GM21390 (cell line): ENCODE results near the gene C10orf105.

ENCODE experiments used
- ATAC-seq: cut with Tn5 transposase; IDR thresholded peaks from one replicate; pipeline ENCODE4 v1.9.1; 2021; ENCODE audit not compliant: unreplicated experiment

Gene C10orf105

DNA sequence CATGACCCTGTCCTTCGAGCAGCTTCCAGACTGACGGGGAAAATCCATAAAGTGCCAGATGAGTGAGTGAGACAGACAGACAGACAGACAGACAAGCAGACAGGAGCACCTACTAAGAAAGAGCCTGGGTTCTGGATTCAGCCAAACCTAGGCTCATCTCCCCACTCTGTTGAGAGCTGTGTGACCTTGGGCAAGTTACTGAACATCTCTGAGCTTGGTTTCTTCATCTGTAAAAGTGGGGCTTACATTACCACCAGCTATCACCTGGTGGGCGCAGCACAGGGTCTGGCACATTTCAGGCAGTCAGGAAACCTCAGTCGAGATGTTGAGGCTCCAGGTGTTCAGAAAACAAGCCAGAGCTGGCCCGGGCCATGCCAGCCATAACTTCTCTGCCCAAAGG is 37.6 kb downstream of the C10orf105 start:
- ATAC-seq, result no peak

DNA sequence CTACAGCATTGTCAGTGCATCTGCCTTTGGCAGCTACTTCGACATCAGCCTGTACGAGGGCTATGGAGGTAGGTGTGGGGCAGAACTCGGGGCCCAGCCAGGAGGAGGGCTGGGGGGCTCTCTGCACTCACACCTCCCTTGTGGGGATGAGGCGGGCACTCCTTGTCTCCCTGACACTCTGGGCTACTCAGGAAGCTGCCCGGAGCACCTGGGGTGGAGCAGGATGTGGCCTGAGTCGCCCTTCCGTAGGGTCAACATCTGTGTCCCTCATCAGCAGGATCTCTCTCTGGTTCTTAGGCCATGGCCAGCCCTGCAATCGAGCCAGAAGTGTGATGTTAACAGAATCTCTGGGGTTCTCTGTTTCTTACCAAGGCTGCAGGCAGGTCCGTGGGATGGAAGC is 40.2 kb downstream of the C10orf105 start:
- ATAC-seq, result no peak

DNA sequence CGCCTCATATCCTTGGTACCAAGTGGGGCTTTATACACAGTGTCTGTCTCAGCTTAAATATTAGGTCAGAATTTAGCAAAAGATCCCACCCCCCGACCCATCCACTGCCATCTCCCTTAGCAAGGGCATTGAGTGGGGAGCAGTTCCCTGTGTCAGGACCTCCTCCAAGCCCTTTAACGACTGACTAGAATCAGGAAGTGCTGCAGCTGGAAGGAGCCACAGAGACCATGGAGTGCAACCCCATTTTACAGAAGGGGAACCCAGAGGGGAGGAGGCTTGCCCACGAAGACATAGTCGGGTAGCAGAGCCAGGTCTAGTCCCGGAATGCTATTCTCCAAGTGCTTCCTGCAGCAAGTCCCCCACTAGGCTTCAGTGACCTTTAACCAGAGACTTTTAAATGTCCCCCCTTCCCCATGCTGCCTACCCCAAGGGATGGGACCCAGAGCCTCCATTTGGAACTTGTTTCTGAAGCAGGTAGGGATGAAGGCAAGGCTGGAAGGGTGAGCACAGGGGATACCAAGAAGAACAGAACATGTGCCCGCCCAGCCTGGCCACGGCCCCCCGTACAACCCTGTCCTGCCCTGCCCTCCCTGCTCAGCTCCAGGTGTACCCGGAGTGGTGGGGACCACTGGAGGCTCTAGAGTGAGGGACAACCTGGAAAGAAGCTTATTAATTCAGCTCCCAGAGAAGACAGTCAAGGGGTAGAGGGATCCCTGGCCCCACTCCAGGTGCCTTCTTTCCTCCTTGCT is 41.3 kb downstream of the C10orf105 start:
- no peak for ATAC-seq

DNA sequence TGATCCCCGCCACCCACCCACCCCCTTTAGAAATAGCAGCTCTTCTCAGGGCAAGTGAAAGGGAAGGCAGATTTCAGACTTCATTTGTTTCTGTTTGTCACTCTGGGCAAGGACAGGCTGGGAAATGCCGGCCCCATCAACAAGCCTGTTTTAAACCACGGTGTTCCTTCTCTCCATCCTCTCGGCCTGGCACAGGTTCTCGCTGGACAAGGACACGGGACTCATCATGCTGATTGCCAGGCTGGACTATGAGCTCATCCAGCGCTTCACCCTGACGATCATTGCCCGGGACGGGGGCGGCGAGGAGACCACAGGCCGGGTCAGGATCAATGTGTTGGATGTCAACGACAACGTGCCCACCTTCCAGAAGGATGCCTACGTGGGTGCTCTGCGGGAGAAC is 42.3 kb downstream of the C10orf105 start:
- no peak for ATAC-seq

DNA sequence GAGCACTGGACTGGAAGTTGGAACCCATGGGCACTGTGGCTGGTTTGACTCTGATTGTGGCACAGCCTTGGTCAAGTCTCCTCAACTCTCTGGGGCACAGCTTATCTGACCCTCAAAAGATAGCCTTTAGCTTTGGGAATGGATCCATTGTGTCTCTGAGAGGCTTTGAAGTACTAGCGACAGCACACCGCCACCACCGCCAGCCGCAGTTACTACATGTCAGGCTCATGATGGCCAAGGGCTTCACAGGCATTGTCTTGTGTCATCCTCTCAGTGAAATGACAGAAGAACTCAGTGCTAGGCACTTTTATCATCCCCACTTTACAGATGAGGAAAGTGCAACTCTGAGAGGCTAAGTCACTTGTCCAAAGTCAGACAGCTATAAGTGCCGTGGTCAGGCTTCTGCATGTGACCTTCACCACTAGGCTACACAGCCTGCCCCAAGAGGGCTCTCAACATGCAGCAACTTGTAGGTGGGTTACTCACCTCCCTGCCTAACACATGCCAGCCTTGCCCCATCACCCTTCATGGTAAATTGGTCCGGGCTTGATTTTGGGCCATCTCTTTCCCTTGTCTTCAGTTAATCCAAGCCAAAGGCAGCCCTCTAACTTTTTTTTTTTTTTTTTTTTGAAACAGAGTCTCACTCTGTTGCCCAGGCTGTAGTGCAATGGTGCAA is 44.1 kb downstream of the C10orf105 start:
- ATAC-seq, result no peak

DNA sequence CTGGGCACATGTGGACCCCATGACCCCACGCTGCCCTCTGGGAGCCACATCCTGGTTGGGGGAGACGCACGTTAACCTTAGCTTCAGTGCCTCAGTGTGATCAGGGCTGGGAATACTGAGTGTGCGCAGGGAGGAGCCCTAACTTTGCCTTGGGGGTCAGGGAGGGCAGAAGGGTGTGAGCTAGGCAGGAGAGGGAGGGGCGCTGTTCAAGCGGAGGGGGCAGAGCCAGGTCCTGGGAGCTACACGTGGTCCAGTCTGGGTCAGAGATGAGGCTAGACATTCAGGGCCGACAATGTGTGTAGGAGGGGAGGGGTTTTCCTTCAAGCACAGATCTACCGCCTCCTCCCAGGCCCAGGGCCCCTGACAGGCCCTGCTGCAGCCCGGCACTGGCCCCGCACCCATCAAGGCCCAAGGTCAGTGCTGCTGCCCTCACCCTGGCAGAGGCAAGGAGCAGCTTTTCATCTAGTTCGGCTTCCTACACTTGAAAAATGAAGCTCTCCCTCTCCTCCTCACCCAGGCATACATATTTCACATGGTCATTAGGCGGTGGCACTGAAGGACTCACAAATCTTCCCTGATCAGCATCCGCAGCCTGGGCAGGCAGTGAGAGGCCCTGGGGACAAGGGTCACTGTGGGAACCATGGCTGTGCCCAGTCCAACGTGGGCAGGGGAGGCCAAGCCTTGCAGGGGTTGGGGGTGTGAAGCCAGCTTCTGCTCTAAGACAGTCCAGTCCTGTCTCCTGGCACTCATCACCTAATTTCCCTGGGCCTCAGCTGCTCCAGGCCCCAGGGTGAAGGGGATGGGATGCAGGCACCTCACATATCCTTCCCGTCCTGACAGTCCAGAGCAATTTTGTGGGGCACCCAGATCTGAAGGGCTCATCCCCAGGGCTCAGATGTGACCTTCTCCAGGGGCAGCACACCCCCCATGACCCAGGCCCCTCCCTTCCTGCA is 47.3 kb downstream of the C10orf105 start:
- ATAC-seq, result no peak

DNA sequence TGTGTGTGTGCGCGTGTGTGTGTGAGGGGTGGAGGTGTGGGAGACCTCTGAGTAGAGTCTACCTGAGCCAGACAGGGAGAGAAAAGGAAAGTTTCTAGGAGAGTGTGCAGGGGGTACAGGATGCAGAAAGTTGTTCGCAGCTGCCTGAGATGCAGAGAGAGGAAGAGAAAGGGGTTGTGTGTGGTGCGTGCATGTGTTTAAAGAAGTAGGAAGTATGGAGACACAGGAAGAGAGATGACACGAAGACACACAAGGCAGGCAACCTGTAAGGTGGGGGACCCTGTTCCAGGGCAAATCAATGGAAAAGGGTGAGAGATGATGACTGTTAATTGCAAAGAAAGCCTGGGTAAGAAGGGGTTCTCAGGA is 52.2 kb downstream of the C10orf105 start:
- no peak for ATAC-seq

DNA sequence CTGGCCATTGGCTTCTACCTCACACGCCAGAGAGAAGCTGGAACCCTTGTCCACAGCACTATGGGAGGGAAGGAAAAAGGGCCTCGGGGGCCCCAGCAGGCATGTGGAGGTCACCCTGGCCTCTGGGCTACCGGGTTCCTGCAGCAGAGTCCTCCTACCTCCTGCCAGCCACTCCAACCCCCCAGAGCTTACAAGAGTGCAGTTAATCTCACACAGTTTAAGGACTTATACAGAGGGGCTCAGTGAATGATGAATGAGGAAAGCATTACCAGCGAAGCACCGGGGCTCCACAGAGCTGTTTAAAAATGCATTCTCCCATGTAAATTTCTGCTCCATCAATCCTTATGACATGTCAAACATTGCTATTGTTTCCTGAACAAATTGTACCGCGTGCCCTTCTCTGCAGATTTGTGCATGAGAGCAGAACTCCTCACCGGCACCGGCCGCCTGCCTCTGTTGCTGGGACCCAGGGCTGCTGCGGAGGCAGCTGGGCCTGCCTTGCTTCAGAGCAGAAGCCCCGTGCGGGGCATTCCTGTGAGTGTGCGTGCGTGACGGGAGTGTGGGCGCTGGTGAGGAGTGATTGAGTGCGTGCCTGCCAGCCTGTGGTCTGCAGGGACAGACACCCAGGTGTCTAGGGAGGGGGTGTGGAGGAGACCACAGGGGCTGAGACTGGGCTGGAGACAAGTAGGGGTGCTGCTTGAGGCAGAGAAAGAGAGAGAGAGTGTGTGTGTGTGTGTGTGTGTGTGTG is 52.8 kb downstream of the C10orf105 start:
- ATAC-seq, result no peak

DNA sequence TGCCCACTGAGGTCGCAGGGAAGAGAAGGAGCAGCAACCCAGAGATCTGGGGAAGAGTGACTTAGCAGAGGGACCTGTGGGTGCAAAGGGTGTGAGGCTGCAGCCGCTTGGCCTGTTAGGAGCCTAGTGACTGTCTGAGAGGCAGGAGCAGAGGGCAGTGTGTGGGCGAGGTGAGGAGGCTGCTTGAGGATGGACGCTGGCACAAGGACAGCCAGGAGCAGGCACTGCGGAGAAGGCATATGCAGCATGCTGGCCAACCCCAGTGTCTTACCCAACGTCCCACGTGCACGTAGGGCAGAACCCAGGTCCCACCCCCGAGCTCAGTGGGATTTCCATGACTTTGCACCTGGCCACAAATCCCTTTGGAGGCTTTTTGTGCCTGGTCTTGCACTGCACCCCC is 54.1 kb downstream of the C10orf105 start:
- ATAC-seq, result no peak

DNA sequence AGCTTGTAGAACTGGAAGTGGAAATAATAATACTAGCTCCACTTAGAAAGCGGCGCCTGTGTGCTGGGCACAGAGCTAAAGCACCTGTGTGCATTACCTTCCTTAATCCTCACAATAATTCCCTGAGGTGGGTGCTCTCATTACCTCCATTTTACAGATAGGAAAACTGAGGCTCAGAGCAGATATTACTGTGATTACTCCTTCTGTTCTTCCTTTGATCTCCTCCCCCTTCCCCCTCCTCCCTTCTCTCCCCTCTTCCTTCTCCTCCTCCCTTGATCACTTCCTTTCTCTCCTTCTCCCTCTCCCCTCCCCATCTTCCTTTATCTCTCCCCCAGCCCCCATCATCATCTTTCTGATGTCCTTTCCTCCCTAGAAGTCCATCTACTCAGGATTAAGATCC is 55.0 kb downstream of the C10orf105 start:
- no peak for ATAC-seq

DNA sequence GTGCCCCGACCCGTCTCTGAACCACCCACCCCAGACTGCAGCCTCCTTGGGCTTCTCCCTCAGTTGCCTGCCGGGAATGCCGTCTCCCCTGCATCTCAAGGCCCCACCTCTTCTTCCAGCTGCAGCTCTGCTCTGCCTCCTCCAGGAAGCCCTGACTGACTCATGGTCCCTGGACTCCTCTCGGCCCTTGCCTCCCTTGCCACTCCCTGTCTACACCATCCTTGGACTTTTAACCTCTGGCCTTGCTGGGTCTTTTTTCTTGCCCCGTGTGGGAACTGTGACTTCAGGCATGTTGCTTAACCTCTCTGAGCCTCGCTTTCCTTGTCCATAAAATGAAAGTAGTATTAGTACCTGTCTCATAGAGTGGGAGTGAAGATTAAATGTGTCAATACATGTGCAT is 56.3 kb downstream of the C10orf105 start:
- ATAC-seq, result no peak

DNA sequence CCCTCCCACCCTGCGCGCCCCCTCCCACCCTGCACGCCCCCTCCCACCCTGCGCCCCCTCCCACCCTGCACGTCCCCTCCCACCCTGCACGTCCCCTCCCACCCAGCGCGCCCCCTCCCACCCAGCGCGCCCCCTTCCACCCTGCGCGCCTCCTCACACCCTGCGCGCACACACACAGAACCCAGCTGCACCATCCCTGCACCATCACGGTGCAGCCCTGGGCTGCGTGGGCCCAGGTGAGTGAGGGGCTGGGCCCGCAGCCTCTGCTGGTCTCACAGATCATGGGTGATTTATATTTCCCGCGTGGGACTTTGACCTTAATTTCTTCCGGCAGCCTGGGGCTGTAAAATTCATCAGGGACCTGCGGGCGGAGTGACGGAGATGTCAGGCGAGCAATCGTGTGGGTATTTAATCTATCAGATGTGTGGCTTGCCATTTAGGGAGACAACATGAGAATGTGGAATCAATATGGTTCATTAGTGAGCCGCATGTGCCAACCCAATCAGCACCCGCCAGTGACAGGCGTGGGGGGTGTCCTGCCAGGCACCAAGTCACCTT is 57.7 kb downstream of the C10orf105 start:
- no peak for ATAC-seq
